ENCODE measurements around the gene TCP1.
"Not testable (repeated sequence)": the region's sequence is repeated elsewhere in the genome, so short reads cannot be mapped to it uniquely, and the experiment has no call there.

Gene TCP1

GRCh38 chr6:159832946-159833345 lies 43.5 kb upstream of the TCP1 start:
- no peak for TF ChIP-seq CTCF (IDR thresholded peaks at IDR 0.05; ENCODE audit: low read depth, low read length)
- DNase-seq (ENCODE audit: extremely low read depth, low read depth), result no peak

GRCh38 chr6:159831373-159831679 lies 41.9 kb upstream of the TCP1 start:
- no peak for DNase-seq (ENCODE audit: extremely low read depth, low read depth)
- TF ChIP-seq CTCF (IDR thresholded peaks at IDR 0.05; ENCODE audit: low read depth, low read length), result no peak

GRCh38 chr6:159830501-159831372 lies 41.3 kb upstream of the TCP1 start:
- no peak for DNase-seq (ENCODE audit: extremely low read depth, low read depth)
- no peak for TF ChIP-seq CTCF (IDR thresholded peaks at IDR 0.05; ENCODE audit: low read depth, low read length)

GRCh38 chr6:159829526-159829925 lies 40.1 kb upstream of the TCP1 start:
- no peak for DNase-seq (ENCODE audit: extremely low read depth, low read depth)
- TF ChIP-seq CTCF (IDR thresholded peaks at IDR 0.05; ENCODE audit: low read depth, low read length), result no peak

DNA sequence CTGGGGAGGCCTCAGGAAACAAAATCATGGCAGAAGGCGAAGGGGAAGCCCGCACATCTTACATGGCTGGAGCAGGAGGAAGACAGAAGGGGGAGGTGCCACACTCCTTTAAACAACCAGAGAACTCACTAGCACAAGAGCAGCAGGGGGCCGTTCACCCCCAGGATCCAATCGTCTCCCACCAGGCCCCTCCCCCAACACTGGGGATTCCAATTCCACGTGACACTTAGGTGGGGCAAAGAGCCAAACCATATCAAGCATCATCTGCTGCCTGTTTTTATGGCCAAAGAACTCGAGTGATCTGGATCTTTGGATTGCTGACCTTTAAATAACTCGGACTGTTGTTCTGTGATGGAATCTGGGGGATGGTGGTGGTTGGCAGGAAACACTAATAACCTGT lies 38.7 kb upstream of the TCP1 start:
- DNase-seq (ENCODE audit: extremely low read depth, low read depth), result no peak
- TF ChIP-seq CTCF (IDR thresholded peaks at IDR 0.05; ENCODE audit: low read depth, low read length), result no peak

DNA sequence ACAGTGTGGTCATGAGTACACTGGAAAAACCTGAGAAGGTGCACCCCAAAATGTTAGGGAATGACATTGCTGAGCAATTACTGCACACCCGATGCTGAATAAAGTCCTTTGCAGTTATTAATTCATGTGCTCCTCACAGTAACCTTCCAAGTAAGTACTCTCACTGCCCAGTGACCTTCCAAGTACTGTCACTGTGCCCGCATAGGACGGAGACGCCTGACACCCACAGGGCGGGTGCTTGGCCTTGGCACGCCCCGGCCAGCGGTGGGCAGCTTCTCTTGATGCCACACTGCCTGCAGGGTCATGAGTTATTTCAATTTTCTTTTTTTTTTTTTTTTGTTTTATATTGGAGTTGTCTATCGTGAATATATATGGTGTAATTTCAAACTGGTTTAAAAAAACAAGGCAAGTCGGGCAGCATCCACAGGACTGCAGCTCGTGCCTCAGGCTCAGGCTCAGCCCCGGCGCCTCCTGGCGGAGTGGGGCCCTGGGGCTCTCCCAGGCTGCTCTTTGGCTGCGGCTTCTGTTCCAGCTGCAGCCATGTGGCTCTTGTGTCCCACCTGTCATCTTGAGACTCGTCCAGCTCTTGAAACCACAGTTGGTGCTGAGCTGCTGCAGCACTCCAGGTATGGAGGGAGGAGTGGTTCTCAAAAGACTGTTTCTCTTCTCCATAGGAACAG lies 37.7 kb upstream of the TCP1 start:
- TF ChIP-seq CTCF (IDR thresholded peaks at IDR 0.05; ENCODE audit: low read depth, low read length), result no peak
- DNase-seq (ENCODE audit: extremely low read depth, low read depth), result no peak

DNA sequence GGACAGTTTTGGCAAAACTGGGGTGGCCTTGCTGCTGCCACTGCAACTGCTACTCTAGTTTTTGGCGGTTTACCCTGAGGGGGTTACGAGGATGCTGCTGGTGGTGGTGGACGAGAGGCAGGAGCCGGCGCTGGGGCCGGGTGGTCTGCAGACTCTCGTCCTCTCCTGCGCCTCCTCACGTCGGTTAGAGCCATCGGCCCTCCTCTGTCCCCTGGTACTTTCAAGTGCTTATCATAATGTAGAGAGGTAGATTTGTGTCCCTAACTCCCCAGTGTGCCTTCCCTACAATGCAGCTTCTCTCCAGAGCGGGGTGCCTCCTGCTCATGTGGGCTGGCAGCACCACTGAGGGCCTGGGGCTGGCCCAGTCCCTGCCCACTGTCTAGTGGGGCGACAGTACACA lies 36.6 kb upstream of the TCP1 start:
- no peak for DNase-seq (ENCODE audit: extremely low read depth, low read depth)
- no peak for TF ChIP-seq CTCF (IDR thresholded peaks at IDR 0.05; ENCODE audit: low read depth, low read length)

DNA sequence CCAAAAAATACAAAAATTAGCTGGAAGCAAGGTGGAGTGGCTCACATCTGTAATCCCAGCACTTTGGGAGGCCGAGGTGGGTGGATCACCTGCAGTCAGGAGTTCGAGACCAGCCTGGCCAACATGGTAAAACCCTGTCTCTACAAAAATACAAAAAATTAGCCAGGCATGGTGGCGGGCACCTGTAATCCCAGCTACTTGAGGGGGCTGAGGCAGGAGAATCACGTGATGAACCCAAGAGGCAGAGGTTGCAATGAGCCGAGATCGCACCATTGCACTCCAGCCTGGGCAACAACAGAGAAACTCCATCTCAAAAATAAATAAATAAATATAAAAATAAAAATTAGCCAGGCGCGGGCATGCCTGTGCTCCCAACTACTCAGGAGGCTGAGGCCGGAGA lies 35.3 kb upstream of the TCP1 start:
- DNase-seq (ENCODE audit: extremely low read depth, low read depth), result not testable (repeated sequence)
